Renal cortex interstitium (tissue), 11 donors: ENCODE data around the gene TMEM125. TPM values are rescaled to one million over a fixed set of nuclear protein-coding genes. Genes with fewer than 3 reads are reported as not detected.

Source experiments
- DNase-seq, 11 donors: peaks; one replicate each; pipeline ENCODE4 v3.0.0-alpha.2; 2013; ENCODE audit warnings: low read depth in 9 of 11, low spot score in 4 of 11; ENCODE audit errors: extremely low read depth in 1 of 11
- polyA plus RNA-seq, 3 donors: library from polyadenylated mRNA; unstranded; fragments of 120-200 nt; gene quantifications; one replicate each; pipeline ENCODE4 v1.2.1, GENCODE V29; 2013; ENCODE audit not compliant: insufficient read length in 3 of 3

The TMEM125 gene
- polyA plus RNA-seq, 3 donors: 12.7 to 20.1 (median 19.0) TPM

- DNase-seq: no peak
These were observed 35.1 kb downstream of the TMEM125 start for GRCh38 chr1:43304771-43305300.

GRCh38 chr1:43305461-43305860 lies 35.7 kb downstream of the TMEM125 start:
- no peak for DNase-seq

DNA sequence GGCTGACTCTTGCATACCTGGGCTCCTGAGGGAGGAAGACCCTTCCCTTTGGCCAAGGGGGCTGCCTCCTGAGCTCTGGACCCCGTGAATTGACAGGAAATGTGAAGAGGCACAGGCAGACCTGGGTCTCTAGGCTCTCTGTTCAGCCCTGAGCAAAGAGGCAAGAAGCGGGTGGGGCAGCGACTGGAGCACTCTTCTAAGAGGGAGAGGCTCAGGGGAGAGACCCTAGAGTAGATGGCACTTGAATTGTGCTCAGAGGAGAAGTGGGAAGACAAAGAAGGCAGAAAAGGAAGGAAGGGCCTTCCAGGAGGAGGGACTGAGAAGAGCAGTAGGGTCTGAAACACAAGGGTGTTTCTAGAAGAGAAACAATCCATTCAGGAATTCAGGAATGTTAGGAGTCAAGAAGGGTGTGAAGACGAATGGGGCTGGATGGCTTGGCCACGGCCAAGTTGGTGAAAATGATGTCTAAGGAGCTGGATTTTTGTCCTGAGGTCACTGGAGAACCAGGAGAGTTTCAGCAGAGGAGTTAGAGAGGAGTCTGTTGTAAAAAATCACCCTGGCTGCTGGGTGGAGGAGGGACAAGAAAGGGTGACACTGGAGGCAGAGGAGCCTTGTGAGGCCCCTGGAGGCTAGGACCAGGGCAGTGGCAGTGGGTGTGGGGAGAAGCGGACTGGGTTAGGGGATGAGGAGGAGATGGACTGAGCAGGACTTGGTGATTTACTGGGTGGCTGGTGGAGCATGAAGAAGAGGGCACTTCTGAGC lies 36.3 kb downstream of the TMEM125 start:
- no peak for DNase-seq

DNA sequence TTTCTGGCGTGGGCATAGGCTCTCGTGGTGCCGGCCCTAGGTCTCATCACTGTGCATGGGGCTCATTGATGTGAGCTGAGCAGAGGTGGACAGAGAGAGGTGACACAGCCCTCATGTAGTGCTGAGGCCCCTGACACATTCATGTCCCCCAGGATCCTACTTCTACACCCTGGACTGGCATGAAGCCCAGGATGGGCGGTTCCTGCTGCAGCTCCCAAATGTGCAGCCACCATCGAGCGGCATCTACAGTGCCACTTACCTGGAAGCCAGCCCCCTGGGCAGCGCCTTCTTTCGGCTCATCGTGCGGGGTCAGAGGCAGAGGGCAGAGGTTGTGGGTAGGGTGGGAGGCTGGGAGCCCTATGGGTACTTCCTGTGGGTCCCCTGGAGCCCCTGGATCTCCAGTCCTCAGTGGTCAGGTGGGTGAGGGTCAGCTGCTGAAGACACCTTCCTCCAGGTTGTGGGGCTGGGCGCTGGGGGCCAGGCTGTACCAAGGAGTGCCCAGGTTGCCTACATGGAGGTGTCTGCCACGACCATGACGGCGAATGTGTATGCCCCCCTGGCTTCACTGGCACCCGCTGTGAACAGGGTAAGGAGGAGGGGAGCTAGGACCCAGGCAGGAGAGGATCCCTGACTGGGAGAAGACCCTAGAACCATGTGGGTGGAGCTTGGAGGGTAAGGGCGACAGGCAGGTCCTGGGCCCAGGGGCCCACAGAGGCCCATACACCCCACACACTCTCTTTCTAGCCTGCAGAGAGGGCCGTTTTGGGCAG lies 37.1 kb downstream of the TMEM125 start:
- DNase-seq: no peak

DNA sequence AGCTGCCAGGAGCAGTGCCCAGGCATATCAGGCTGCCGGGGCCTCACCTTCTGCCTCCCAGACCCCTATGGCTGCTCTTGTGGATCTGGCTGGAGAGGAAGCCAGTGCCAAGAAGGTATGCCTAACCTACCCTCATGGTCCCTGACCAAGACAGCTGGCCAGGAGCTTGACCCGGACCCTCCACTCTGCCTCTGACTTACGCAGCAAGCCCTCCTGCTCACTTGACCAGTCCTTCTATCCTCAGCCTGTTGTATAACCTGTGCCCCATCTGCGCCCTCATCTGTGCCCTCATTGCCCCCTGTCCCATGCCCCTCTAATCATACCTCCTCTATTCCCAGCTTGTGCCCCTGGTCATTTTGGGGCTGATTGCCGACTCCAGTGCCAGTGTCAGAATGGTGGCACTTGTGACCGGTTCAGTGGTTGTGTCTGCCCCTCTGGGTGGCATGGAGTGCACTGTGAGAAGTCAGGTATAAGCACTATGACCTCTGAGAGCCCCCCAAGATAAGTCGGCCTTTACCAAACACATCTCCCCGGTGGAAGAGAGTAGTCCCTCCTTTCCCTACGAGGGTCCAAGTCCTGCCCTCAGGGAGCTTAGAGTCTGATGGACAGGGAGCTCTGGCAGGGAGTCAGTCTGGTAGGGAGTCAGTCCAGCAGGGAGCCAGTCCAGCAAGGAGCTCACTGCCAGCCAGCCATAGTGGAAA lies 37.8 kb downstream of the TMEM125 start:
- no peak for DNase-seq

GRCh38 chr1:43308635-43309404 lies 39.0 kb downstream of the TMEM125 start:
- DNase-seq: no peak

DNA sequence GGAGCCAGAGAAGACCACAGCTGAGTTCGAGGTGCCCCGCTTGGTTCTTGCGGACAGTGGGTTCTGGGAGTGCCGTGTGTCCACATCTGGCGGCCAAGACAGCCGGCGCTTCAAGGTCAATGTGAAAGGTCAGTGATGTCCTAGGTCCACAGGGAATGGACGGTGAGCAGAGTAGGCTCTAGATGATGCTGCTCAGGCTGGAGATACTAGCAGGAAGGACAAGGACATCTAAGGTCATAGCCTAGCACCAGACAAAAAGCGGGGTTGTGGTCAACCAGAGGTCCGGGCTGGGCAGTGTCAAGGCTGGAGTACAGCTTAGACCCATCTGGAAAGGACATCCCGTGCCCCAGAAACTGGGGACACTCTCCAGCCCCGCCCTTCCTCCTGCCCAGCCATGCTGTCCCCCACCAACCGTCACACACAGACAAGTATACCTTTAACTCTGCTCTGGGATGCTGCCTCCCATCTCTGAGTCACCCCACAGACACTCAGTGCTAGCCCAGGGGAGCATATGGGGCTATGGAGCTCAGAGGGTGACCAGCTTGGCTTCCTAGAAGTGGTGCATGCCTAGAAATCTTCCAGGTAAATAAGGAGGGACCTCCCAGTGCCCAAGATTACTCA lies 39.7 kb downstream of the TMEM125 start:
- no peak for DNase-seq

- no peak for DNase-seq
These were observed 41.7 kb downstream of the TMEM125 start for GRCh38 chr1:43311521-43311920.

- no peak for DNase-seq
These were observed 42.4 kb downstream of the TMEM125 start for GRCh38 chr1:43312212-43312623.

GRCh38 chr1:43312663-43313515 lies 43.1 kb downstream of the TMEM125 start:
- no peak for DNase-seq

DNA sequence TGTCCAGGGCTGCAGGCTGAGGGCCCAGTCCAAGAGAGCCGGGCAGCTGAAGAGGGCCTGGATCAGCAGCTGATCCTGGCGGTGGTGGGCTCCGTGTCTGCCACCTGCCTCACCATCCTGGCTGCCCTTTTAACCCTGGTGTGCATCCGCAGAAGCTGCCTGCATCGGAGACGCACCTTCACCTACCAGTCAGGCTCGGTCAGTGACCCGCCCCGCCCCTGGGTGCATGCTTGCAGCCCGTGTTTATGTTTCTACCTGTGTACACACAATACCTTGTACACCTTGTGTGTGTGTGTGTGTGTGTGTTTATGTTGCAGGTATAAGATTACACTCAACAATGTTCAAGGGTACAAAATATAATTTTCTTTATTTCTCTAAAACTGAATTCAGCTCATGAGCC lies 44.0 kb downstream of the TMEM125 start:
- no peak for DNase-seq

GRCh38 chr1:43314233-43314632 lies 44.5 kb downstream of the TMEM125 start:
- no peak for DNase-seq

DNA sequence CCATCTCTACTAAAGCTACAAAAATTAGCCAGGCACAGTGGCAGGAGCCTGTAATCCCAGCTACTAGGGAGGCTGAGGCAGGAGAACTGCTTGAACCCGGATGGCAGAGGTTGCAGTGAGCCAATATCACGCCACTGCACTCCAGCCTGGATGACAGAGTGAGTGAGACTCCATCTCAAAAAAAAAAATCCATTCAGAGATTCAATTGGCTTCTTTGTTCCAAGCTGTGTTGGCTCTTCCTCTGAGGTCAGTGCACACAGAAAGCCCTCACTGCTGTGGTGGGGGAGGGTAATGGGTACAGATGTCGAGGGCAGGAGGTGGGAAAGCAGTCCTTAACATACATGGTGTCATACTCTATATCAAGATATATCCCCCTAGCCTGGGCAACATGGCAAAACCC lies 45.7 kb downstream of the TMEM125 start:
- no peak for DNase-seq

DNA sequence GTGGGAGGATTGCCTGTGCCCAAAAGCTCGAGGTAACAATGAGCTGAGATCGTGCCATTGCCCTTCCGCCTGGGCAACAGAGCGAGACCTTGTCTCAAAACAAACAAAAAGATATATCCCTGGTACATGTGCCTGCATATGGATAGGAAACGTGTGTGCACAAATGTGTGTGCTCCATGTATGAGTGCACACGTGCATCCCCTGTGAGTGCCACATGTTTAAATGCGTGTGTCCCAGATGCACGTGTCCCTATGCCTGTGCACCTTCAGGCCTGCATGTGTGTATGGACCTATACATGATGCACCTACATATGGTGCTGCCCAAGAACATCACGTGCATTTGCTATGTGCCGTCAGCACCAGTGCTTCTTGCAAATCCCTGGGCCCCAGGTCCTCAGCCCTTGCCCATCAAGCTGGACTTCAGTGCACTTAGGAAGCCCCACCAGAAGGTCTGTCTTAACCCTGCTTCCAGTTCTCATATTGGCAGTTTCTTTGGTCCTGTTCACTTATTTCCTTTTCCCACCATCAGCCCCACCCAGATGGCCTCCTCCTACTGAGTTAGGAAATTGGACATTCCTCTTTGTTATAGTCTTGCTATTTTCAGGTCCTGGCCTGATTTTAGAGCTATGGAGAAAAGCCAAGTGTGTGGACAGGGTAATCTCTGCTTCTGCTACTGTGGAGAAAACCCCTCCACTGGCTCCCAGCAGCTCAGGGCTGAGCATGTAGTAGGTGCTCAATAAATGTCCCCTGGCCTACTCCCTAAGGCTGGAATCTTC lies 46.4 kb downstream of the TMEM125 start:
- no peak for DNase-seq

- no peak for DNase-seq
These were observed 47.1 kb downstream of the TMEM125 start for GRCh38 chr1:43316738-43317520.

GRCh38 chr1:43317817-43318471 lies 48.2 kb downstream of the TMEM125 start:
- DNase-seq: no peak
